Measurements from ENCODE around the gene ANO5. TPM values are rescaled to one million over a fixed set of nuclear protein-coding genes. Genes with fewer than 3 reads are reported as not detected.

Gene ANO5
- total RNA-seq, 1 donor from 2014 or later: 3.9 TPM

GRCh38 chr11:22163394-22163797, 29.5 kb upstream of the ANO5 start:
- Mint-ChIP-seq H3K9me3 (no peaks in the 10 kb centered on the region), H3K4me3 (no peak overlapping the region), H3K36me3 (no peaks in the 10 kb centered on the region), H3K27me3 (ENCODE audit: low read depth) (peaks cover 6% of the 10 kb centered on the region), H3K27ac (no peak overlapping the region), H3K4me1 (no peaks in the 10 kb centered on the region)
- no peak for DNase-seq (ENCODE audit: low spot score in 2 of 2, unreplicated experiment in 2 of 2)
- no peak for TF ChIP-seq CTCF (IDR thresholded peaks at IDR 0.05; ENCODE audit: unreplicated experiment)

DNA sequence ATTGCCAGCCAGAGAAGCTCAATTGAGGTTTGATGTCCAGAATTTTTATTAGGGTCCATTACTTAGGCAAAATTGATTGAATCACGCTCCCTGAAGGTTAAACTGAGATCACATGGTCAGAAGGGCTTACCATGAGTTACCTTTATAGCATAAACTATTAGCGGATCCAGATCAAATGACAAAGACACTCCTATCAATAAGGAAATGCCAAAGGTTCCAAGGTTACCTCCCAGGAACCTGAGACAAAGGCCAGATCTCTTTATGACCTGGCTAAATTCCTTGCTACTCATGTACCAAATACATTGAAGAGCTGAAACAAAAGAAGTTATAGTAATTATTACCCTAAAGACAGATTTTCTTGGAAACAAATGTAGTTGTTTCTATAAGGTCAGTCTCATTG, 27.8 kb upstream of the ANO5 start:
- Mint-ChIP-seq H3K9me3 (no peaks in the 10 kb centered on the region), H3K27me3 (ENCODE audit: low read depth) (peaks cover 4% of the 10 kb centered on the region), H3K36me3 (no peaks in the 10 kb centered on the region), H3K4me3 (no peak overlapping the region), H3K4me1 (no peaks in the 10 kb centered on the region), H3K27ac (no peak overlapping the region)
- no peak for DNase-seq (ENCODE audit: low spot score in 2 of 2, unreplicated experiment in 2 of 2)
- no peak for TF ChIP-seq CTCF (IDR thresholded peaks at IDR 0.05; ENCODE audit: unreplicated experiment)

- Mint-ChIP-seq H3K9me3 (no peaks in the 10 kb centered on the region), H3K36me3 (no peaks in the 10 kb centered on the region), H3K27me3 (ENCODE audit: low read depth) (peaks cover 4% of the 10 kb centered on the region), H3K27ac (no peak overlapping the region), H3K4me1 (no peaks in the 10 kb centered on the region), H3K4me3 (no peak overlapping the region)
- no peak for DNase-seq (ENCODE audit: low spot score in 2 of 2, unreplicated experiment in 2 of 2)
- no peak for TF ChIP-seq CTCF (IDR thresholded peaks at IDR 0.05; ENCODE audit: unreplicated experiment)
These were observed 26.9 kb upstream of the ANO5 start for GRCh38 chr11:22165759-22166513.

GRCh38 chr11:22169833-22170232, 23.1 kb upstream of the ANO5 start:
- TF ChIP-seq CTCF (IDR thresholded peaks at IDR 0.05; ENCODE audit: unreplicated experiment): peak; percentile 27
- DNase-seq (ENCODE audit: low spot score in 2 of 2, unreplicated experiment in 2 of 2): no peak
- no peaks in the 10 kb centered on the region for H3K4me1 Mint-ChIP-seq
- H3K4me3 Mint-ChIP-seq: no peak overlapping the region
- no peaks in the 10 kb centered on the region for H3K9me3 Mint-ChIP-seq
- H3K36me3 Mint-ChIP-seq: no peaks in the 10 kb centered on the region
- no peak overlapping the region for H3K27ac Mint-ChIP-seq
- peaks cover 4% of the 10 kb centered on the region for H3K27me3 Mint-ChIP-seq (ENCODE audit: low read depth)

- no peak for TF ChIP-seq CTCF (IDR thresholded peaks at IDR 0.05; ENCODE audit: unreplicated experiment)
- Mint-ChIP-seq H3K9me3 (no peaks in the 10 kb centered on the region), H3K36me3 (no peaks in the 10 kb centered on the region), H3K4me1 (no peaks in the 10 kb centered on the region), H3K4me3 (no peak overlapping the region), H3K27ac (no peak overlapping the region), H3K27me3 (ENCODE audit: low read depth) (peaks cover 8% of the 10 kb centered on the region)
- no peak for DNase-seq (ENCODE audit: low spot score in 2 of 2, unreplicated experiment in 2 of 2)
These were observed 19.4 kb upstream of the ANO5 start for GRCh38 chr11:22173532-22173931.
